ENCODE data around the gene ADCY10. TPM values are rescaled to one million over a fixed set of nuclear protein-coding genes. Genes with fewer than 3 reads are reported as not detected.
"Not testable (repeated sequence)": the region's sequence is repeated elsewhere in the genome, so short reads cannot be mapped to it uniquely, and the experiment has no call there.

ADCY10 gene
- total RNA-seq, 6 experiments from 2014 or later: 0.12 to 0.22 (median 0.17) TPM; not detected in 2

DNA sequence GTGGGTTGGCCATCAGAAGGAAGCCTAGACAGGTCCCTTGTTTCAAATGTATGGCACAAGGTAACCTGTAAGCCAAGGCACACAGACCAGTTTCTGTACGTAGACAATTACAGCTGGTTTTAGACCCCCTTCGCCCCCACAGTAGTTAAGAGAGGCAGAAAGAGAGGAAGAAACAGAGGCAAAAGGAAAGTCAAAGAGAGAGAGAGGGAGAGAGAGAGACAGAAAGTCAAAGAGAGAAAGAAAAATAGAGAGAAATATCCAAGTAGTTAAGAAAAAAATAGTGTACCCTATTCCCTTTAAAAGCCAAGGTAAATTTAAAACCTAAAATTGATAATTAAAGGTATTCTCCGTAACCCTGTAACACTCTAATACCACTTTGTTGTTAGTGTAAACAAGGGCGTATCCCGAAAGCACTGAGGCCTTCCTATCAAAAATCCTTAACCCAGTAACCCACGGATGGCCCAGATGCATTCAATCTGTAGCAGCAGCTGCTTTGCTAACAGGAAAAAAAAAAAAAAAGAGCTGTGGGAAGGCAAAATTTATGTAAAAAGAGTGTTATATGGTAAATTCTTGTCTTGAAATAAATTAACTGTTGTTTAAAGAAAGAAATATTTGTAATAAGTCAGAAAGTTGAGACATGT, 49.4 kb downstream of the ADCY10 start:
- Mint-ChIP-seq H3K9me3 (no peaks in the 10 kb centered on the region), H3K4me3 (no peak overlapping the region), H3K36me3 (ENCODE audit: low read depth) (peaks cover 4% of the 10 kb centered on the region; the same call in 1 of the 2 replicates), H3K27ac (no peak overlapping the region), H3K27me3 (ENCODE audit: insufficient read depth) (no peaks in the 10 kb centered on the region; the same call in 1 of the 2 replicates), H3K4me1 (ENCODE audit: low read depth) (peaks cover 56% of the 10 kb centered on the region)
- no peak for DNase-seq
- no peak for TF ChIP-seq CTCF (IDR thresholded peaks at IDR 0.05)

- peaks cover 54% of the 10 kb centered on the region for H3K4me1 Mint-ChIP-seq (ENCODE audit: low read depth)
- peaks cover 4% of the 10 kb centered on the region; the same call in 1 of the 2 replicates for H3K36me3 Mint-ChIP-seq (ENCODE audit: low read depth)
- H3K9me3 Mint-ChIP-seq: no peaks in the 10 kb centered on the region
- TF ChIP-seq CTCF (IDR thresholded peaks at IDR 0.05): no peak
- H3K27me3 Mint-ChIP-seq (ENCODE audit: insufficient read depth): no peaks in the 10 kb centered on the region; the same call in 1 of the 2 replicates
- no peak overlapping the region for H3K4me3 Mint-ChIP-seq
- no peak for DNase-seq
- peak overlapping the region; percentile 59; the same call in 1 of the 2 replicates for H3K27ac Mint-ChIP-seq
Observed at GRCh38 chr1:167863921-167864279, 50.0 kb downstream of the ADCY10 start.

- peak overlapping the region; percentile 44; the same call in 1 of the 2 replicates for H3K4me3 Mint-ChIP-seq
- peaks cover 58% of the 10 kb centered on the region for H3K4me1 Mint-ChIP-seq (ENCODE audit: low read depth)
- not testable (repeated sequence) for DNase-seq; H3K36me3 Mint-ChIP-seq (ENCODE audit: low read depth); H3K9me3 Mint-ChIP-seq; H3K27me3 Mint-ChIP-seq (ENCODE audit: insufficient read depth)
- H3K27ac Mint-ChIP-seq: peak overlapping the region; percentile 83
Observed at GRCh38 chr1:167863191-167863920, 50.6 kb downstream of the ADCY10 start.

- Mint-ChIP-seq H3K9me3 (no peaks in the 10 kb centered on the region), H3K4me1 (ENCODE audit: low read depth) (peaks cover 58% of the 10 kb centered on the region), H3K4me3 (peak overlapping the region; percentile 44; the same call in 1 of the 2 replicates), H3K27ac (peak overlapping the region; percentile 83), H3K36me3 (ENCODE audit: low read depth) (peaks cover 4% of the 10 kb centered on the region; the same call in 1 of the 2 replicates), H3K27me3 (ENCODE audit: insufficient read depth) (no peaks in the 10 kb centered on the region; the same call in 1 of the 2 replicates)
- peak; percentile 45 for DNase-seq
- no peak for TF ChIP-seq CTCF (IDR thresholded peaks at IDR 0.05)
Observed at GRCh38 chr1:167862432-167863076, 51.4 kb downstream of the ADCY10 start.

DNA sequence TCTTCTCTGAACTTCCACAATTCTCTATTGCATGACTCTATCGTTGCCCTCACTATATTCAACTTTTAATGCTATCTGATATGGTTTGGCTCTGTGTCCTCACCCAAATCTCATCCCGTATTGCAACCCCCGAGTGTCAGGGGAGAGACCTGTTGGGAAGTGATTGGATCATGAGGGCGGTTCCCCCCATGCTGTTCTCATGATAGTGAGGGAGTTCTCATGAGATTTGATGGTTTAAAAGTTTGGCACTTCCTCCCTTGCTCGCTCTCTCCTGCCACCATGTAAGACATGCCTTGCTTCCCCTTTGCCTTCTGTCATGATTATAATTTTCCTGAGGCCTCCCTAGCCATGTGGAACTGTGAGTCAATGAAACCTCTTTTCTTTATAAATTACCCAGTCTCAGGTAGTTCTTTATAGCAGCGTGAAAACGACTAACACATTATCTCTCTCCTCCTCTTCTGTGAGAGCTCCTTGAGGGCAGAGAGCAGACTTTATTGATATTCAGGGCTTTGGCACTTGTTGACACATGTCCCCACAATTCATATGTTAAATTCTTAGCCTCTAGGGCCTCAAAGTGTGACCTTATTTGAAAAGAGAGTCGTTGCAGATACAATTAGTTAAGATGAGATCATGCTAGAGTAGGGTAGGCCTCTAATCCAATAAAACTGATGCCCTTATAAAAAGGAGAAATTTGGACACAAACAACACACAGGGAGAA, 52.1 kb downstream of the ADCY10 start:
- Mint-ChIP-seq H3K27ac (peak overlapping the region; percentile 83), H3K9me3 (no peaks in the 10 kb centered on the region), H3K27me3 (ENCODE audit: insufficient read depth) (no peaks in the 10 kb centered on the region; the same call in 1 of the 2 replicates), H3K4me3 (no peak overlapping the region), H3K4me1 (ENCODE audit: low read depth) (peaks cover 58% of the 10 kb centered on the region), H3K36me3 (ENCODE audit: low read depth) (peaks cover 4% of the 10 kb centered on the region; the same call in 1 of the 2 replicates)
- no peak for DNase-seq
- no peak for TF ChIP-seq CTCF (IDR thresholded peaks at IDR 0.05)
